Neural progenitor cell (in vitro differentiated cells): Measurements from ENCODE around the gene DLK1. TPM values are rescaled to one million over a fixed set of nuclear protein-coding genes. Genes with fewer than 3 reads are reported as not detected.

Experiments
- DNase-seq: peaks from one replicate; pipeline ENCODE4 v3.0.0-alpha.2; 2016; ENCODE audit warnings: low spot score
- H2AFZ ChIP-seq: fragments of 200-600 bp; sonication (generic); replicated peaks from 2 replicates; pipeline ENCODE4 v1.6.1; 2016; ENCODE audit warnings: antibody characterized with exemption
- H3F3A ChIP-seq: fragments of 200-600 bp; sonication (generic); 2 replicates; pipeline ENCODE4 v1.6.1; 2016; ENCODE audit warnings: antibody characterized with exemption, low read depth
- H3K27ac ChIP-seq: fragments of 200-600 bp; sonication (generic); 2 replicates; pipeline ENCODE4 v1.5.1; 2016; ENCODE audit warnings: mild to moderate bottlenecking
- H3K27me3 ChIP-seq: fragments of 200-600 bp; sonication (generic); 2 replicates; pipeline ENCODE4 v1.6.1; 2016; ENCODE audit warnings: mild to moderate bottlenecking, moderate library complexity
- H3K36me3 ChIP-seq: fragments of 200-600 bp; sonication (generic); 2 replicates; pipeline ENCODE4 v1.5.1; 2016
- H3K4me1 ChIP-seq: fragments of 200-600 bp; sonication (generic); 2 replicates; pipeline ENCODE4 v1.6.1; 2016; ENCODE audit warnings: mixed run types
- H3K4me2 ChIP-seq: fragments of 200-600 bp; sonication (generic); 2 replicates; pipeline ENCODE4 v1.6.1; 2016
- H3K4me3 ChIP-seq: fragments of 200-600 bp; sonication (generic); 2 replicates; pipeline ENCODE4 v1.5.1; 2016
- H3K79me2 ChIP-seq: fragments of 200-600 bp; sonication (generic); 2 replicates; pipeline ENCODE4 v1.6.1; 2016; ENCODE audit warnings: low read depth
- H3K9ac ChIP-seq: fragments of 200-600 bp; sonication (generic); 2 replicates; pipeline ENCODE4 v1.6.1; 2016
- H3K9me3 ChIP-seq: fragments of 200-600 bp; sonication (generic); 2 replicates; pipeline ENCODE4 v1.5.1; 2016; ENCODE audit warnings: low read depth
- H4K20me1 ChIP-seq: fragments of 200-600 bp; sonication (generic); 2 replicates; pipeline ENCODE4 v1.6.1; 2016; ENCODE audit warnings: low read depth
- H3K27ac Mint-ChIP-seq: 3 replicates; pipeline ENCODE4 v1.8.0; 2021; ENCODE audit warnings: mixed read lengths
- H3K27me3 Mint-ChIP-seq: 2 replicates; pipeline ENCODE4 v1.8.0; 2022; ENCODE audit warnings: low read depth, mild to moderate bottlenecking, inconsistent platforms, moderate library complexity, mixed read lengths; ENCODE audit not compliant: insufficient read depth
- H3K36me3 Mint-ChIP-seq: 3 replicates; pipeline ENCODE4 v1.8.0; 2021; ENCODE audit warnings: mixed read lengths
- H3K4me1 Mint-ChIP-seq: 3 replicates; pipeline ENCODE4 v1.8.0; 2021; ENCODE audit warnings: mixed read lengths
- H3K4me3 Mint-ChIP-seq: 3 replicates; pipeline ENCODE4 v1.8.0; 2021; ENCODE audit warnings: mild to moderate bottlenecking, moderate library complexity, mixed read lengths
- H3K9me3 Mint-ChIP-seq: 3 replicates; pipeline ENCODE4 v1.8.0; 2020; ENCODE audit warnings: mixed read lengths
- EZH2 ChIP-seq: fragments of 200-600 bp; sonication (generic); IDR thresholded peaks from 2 replicates; pipeline ENCODE4 v1.6.1; 2017; ENCODE audit warnings: antibody characterized with exemption, mild to moderate bottlenecking, moderate library complexity
- EZH2phosphoT487 ChIP-seq: fragments of 200-600 bp; sonication (generic); IDR thresholded peaks from 2 replicates; pipeline ENCODE4 v1.6.1; 2017; ENCODE audit warnings: antibody characterized with exemption
- total RNA-seq: library from RNA; depleted of rRNA; stranded (reverse); fragments of >200 nt; gene quantifications from 2 replicates; pipeline ENCODE4 v1.2.3, GENCODE V29; 2015; ENCODE audit warnings: low replicate concordance
- TF ChIP-seq, protein P1 (sequence below): fragments of 200-600 bp; sonication (generic); IDR thresholded peaks from 2 replicates; pipeline ENCODE4 v1.5.1; 2017; ENCODE audit warnings: antibody characterized with exemption, mild to moderate bottlenecking

The DLK1 gene
- total RNA-seq, 1 donor from 2014 or later = 312 TPM

DNA sequence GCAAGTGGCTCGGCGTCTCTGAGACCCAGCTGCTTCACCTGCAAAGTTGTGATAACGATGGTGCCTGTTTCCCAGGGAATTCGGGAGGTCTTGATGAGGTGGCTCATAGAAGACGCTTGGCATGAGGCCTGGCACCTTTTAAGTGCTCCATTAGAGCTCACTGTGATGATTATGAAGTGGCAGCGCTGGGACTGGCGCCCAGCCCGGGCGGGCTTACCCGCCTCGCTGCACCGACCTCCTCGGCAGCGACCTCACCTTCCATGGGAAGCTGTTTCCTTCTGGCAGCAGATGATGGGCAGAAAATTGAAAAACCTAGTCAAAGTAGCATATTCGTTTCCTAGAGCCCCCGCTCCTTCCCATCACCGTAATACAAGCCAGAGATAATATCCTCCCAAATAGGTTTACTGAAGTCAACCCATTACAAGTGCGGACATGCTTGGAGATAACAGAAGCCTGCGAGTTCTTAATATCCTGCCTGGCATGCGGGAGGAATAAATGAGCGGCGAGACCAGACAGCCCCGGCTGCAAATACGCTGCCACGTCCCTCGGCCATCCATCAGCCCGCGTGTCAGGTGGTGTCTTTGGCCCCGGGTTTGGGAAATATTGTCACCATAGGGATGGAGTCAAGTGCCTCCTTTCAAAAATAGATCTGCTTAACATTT, 35.2 kb upstream of the DLK1 start:
- no peaks in the 10 kb centered on the region for H3K9me3 ChIP-seq
- H3F3A ChIP-seq = no peaks in the 10 kb centered on the region
- H3K36me3 Mint-ChIP-seq = no peaks in the 10 kb centered on the region
- H3K9ac ChIP-seq = no peak overlapping the region
- H3K27me3 Mint-ChIP-seq = peaks cover 12% of the 10 kb centered on the region
- DNase-seq = no peak
- H3K4me1 ChIP-seq = peaks cover 7% of the 10 kb centered on the region
- TF ChIP-seq EZH2 = no peak
- no peak for TF ChIP-seq EZH2phosphoT487
- no peak overlapping the region for H3K4me3 ChIP-seq
- no peaks in the 10 kb centered on the region for H4K20me1 ChIP-seq
- no peaks in the 10 kb centered on the region for H3K79me2 ChIP-seq
- H3K4me3 Mint-ChIP-seq = no peak overlapping the region
- H2AFZ ChIP-seq = no peak overlapping the region
- no peaks in the 10 kb centered on the region for H3K36me3 ChIP-seq
- H3K9me3 Mint-ChIP-seq = no peaks in the 10 kb centered on the region
- no peak overlapping the region for H3K4me2 ChIP-seq
- H3K27ac Mint-ChIP-seq = no peak overlapping the region
- H3K27me3 ChIP-seq = no peaks in the 10 kb centered on the region
- H3K27ac ChIP-seq = no peak overlapping the region
- peaks cover 54% of the 10 kb centered on the region for H3K4me1 Mint-ChIP-seq

DNA sequence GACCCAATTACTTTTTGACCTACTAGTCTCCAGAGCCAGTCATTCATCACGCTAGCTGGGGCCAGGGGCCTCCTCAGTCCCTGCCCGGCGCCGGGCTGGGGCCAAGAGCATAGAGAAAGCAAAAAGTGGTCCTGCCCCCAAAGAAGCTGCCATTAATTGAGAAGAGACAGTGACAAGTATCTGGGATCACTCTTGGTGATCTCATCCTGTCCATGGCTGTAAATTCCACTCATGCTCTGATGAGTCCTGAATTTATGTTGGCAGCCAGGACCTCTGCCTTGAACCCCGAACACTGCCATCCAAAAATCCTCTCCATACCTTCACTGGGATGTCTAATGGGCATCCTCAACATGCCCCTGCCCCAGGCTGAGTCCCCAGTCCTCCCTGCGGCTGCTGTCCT, 34.4 kb upstream of the DLK1 start:
- H3K36me3 Mint-ChIP-seq = no peaks in the 10 kb centered on the region
- no peak overlapping the region for H3K27ac Mint-ChIP-seq
- no peak overlapping the region for H3K4me3 Mint-ChIP-seq
- Histone ChIP-seq H3K9me3 (no peaks in the 10 kb centered on the region), H3K27ac (no peak overlapping the region), H3K4me3 (no peak overlapping the region), H4K20me1 (no peaks in the 10 kb centered on the region), H3K4me2 (no peak overlapping the region), H3K36me3 (no peaks in the 10 kb centered on the region), H3F3A (no peaks in the 10 kb centered on the region), H3K9ac (no peak overlapping the region), H3K4me1 (peaks cover 2% of the 10 kb centered on the region), H2AFZ (no peak overlapping the region), H3K79me2 (no peaks in the 10 kb centered on the region), H3K27me3 (no peaks in the 10 kb centered on the region)
- H3K9me3 Mint-ChIP-seq = no peaks in the 10 kb centered on the region
- TF ChIP-seq, protein P1, sequence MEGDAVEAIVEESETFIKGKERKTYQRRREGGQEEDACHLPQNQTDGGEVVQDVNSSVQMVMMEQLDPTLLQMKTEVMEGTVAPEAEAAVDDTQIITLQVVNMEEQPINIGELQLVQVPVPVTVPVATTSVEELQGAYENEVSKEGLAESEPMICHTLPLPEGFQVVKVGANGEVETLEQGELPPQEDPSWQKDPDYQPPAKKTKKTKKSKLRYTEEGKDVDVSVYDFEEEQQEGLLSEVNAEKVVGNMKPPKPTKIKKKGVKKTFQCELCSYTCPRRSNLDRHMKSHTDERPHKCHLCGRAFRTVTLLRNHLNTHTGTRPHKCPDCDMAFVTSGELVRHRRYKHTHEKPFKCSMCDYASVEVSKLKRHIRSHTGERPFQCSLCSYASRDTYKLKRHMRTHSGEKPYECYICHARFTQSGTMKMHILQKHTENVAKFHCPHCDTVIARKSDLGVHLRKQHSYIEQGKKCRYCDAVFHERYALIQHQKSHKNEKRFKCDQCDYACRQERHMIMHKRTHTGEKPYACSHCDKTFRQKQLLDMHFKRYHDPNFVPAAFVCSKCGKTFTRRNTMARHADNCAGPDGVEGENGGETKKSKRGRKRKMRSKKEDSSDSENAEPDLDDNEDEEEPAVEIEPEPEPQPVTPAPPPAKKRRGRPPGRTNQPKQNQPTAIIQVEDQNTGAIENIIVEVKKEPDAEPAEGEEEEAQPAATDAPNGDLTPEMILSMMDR = no peak
- TF ChIP-seq EZH2phosphoT487 = no peak
- no peak for TF ChIP-seq EZH2
- H3K4me1 Mint-ChIP-seq = peaks cover 54% of the 10 kb centered on the region
- H3K27me3 Mint-ChIP-seq = peaks cover 14% of the 10 kb centered on the region
- no peak for DNase-seq

DNA sequence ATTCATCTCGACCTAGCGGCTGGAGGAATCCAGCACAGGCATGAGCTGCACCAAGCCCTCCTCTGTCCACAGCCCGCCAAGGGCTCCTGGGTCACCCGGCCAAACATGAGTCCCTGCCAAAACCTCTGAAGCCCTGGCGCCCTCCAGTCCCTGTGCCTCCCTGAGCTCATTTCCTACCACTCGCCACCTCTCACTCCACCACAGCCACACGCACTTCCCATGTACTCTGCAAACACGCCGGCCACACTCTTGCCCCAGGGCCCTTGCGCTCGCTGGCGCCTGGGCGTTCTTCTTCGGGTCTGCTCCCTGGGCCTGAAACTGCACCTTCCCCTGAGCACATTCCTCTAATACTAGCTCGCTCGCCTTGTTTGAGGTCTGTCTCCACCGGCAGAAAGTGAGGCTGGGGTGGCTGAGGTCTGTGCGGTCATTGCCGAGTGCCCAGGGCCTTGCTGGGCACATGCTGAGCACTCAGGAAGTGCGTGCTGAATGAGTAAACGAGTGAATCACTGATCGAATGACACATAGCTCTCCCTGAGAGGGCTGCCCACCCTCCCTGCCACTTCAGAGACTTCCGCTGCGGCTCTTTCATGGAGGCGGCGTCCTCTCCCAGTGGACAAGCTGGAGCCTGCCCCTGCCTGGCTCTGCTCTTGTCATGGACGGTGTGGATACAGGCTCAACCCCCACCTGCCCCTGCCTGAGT, 33.7 kb upstream of the DLK1 start:
- peaks cover 47% of the 10 kb centered on the region for H3K4me1 Mint-ChIP-seq

More for the DNA sequence above, 33.7 kb upstream of the DLK1 start:
- H3K4me1 ChIP-seq = peaks cover under 1% of the 10 kb centered on the region
- no peaks in the 10 kb centered on the region for H4K20me1 ChIP-seq
- H3K9me3 ChIP-seq = no peaks in the 10 kb centered on the region
- Mint-ChIP-seq H3K27me3 (peaks cover 12% of the 10 kb centered on the region), H3K27ac (peak overlapping the region; percentile 59), H3K36me3 (no peaks in the 10 kb centered on the region), H3K4me3 (peak overlapping the region; percentile 3), H3K9me3 (no peaks in the 10 kb centered on the region)
- H3K4me3 ChIP-seq = no peak overlapping the region
- H3K27me3 ChIP-seq = no peaks in the 10 kb centered on the region
- TF ChIP-seq EZH2phosphoT487 (no peak), EZH2 (no peak)
- TF ChIP-seq, protein P1 = no peak
- no peak overlapping the region for H3K9ac ChIP-seq
- H3K27ac ChIP-seq = no peak overlapping the region
- no peaks in the 10 kb centered on the region for H3K79me2 ChIP-seq
- no peak overlapping the region for H3K4me2 ChIP-seq
- H3F3A ChIP-seq = no peaks in the 10 kb centered on the region
- DNase-seq = no peak
- H3K36me3 ChIP-seq = no peaks in the 10 kb centered on the region
- no peak overlapping the region for H2AFZ ChIP-seq
